GM12878 (cell line): ENCODE results near the gene ZER1. TPM values are rescaled to one million over a fixed set of nuclear protein-coding genes. Genes with fewer than 3 reads are reported as not detected.

Source experiments
- ATF7 ChIP-seq: fragments of 450-650 bp; IDR thresholded peaks from 2 replicates; pipeline ENCODE4 v1.6.1; 2016; ENCODE audit warnings: low read depth, mild to moderate bottlenecking
- CTCF ChIP-seq, 3 experiments: IDR thresholded peaks in 2 of 3; conservative IDR thresholded peaks in 1 of 3; 2 replicates each; pipeline ENCODE4 v1.5.1; 2011; ENCODE audit warnings: low read depth in 3 of 3, low read length in 3 of 3, mild to moderate bottlenecking in 3 of 3, control low read depth in 2 of 3, moderate library complexity in 2 of 3, inconsistent platforms in 1 of 3, mixed read lengths in 1 of 3; ENCODE audit not compliant: control insufficient read depth in 2 of 3, insufficient read depth in 1 of 3; ENCODE audit errors: extremely low read depth in 1 of 3
- DPF2 ChIP-seq: fragments of 450-650 bp; IDR thresholded peaks from 2 replicates; pipeline ENCODE4 v1.6.1; 2017; ENCODE audit warnings: mild to moderate bottlenecking
- HCFC1 ChIP-seq: fragments of 150-350 bp; IDR thresholded peaks from 2 replicates; pipeline ENCODE4 v1.6.1; 2014; ENCODE audit warnings: low read length
- HDAC6 ChIP-seq: fragments of 200-600 bp; sonication (generic); IDR thresholded peaks from one replicate; pipeline ENCODE4 v1.8.0; 2017; ENCODE audit warnings: antibody characterized with exemption; ENCODE audit not compliant: unreplicated experiment
- MEF2B ChIP-seq: fragments of 450-650 bp; IDR thresholded peaks from 2 replicates; pipeline ENCODE4 v1.6.1; 2018; ENCODE audit warnings: mild to moderate bottlenecking, moderate library complexity; ENCODE audit not compliant: partially characterized antibody, poor library complexity, severe bottlenecking
- MYC ChIP-seq: IDR thresholded peaks from 2 replicates; pipeline ENCODE4 v1.6.1; 2011; ENCODE audit warnings: mild to moderate bottlenecking, low read length, moderate library complexity, inconsistent platforms; ENCODE audit not compliant: insufficient read depth, insufficient replicate concordance, insufficient read length, severe bottlenecking
- NKRF ChIP-seq: fragments of 450-650 bp; conservative IDR thresholded peaks from 2 replicates; pipeline ENCODE4 v1.6.1; 2017; ENCODE audit warnings: mild to moderate bottlenecking, moderate library complexity
- NR2F1 ChIP-seq: fragments of 450-650 bp; conservative IDR thresholded peaks from 2 replicates; pipeline ENCODE4 v1.6.1; 2017; ENCODE audit warnings: mild to moderate bottlenecking
- SREBF1 ChIP-seq: IDR thresholded peaks from 2 replicates; pipeline ENCODE4 v1.6.1; 2012; ENCODE audit warnings: mild to moderate bottlenecking, low read length
- SRF ChIP-seq, 2 experiments: IDR thresholded peaks; 2 replicates each; pipeline ENCODE4 v1.6.1; 2011; ENCODE audit warnings: low read depth in 2 of 2, low read length in 2 of 2, mild to moderate bottlenecking in 1 of 2, moderate library complexity in 1 of 2
- SUPT20H ChIP-seq: IDR thresholded peaks from 2 replicates; pipeline ENCODE4 v1.6.1; 2011; ENCODE audit warnings: low read depth, mild to moderate bottlenecking, low read length, moderate library complexity, borderline replicate concordance; ENCODE audit not compliant: control insufficient read depth
- TAF1 ChIP-seq: IDR thresholded peaks from 2 replicates; pipeline ENCODE4 v1.6.1; 2011; ENCODE audit warnings: mild to moderate bottlenecking, low read depth, low read length, borderline replicate concordance
- TBL1XR1 ChIP-seq: IDR thresholded peaks from 2 replicates; pipeline ENCODE4 v1.6.1; 2012; ENCODE audit warnings: low read depth, low read length, improper control_type of control experiment
- USF2 ChIP-seq: IDR thresholded peaks from 2 replicates; pipeline ENCODE4 v1.6.1; 2011; ENCODE audit warnings: low read depth, low read length, improper control_type of control experiment, borderline replicate concordance
- YBX1 ChIP-seq: fragments of 450-650 bp; IDR thresholded peaks from 2 replicates; pipeline ENCODE4 v1.6.1; 2016; ENCODE audit warnings: antibody characterized with exemption
- ZBED1 ChIP-seq: IDR thresholded peaks from 2 replicates; pipeline ENCODE4 v1.6.1; 2016; ENCODE audit warnings: borderline replicate concordance
- ZBTB11 ChIP-seq: fragments of 450-650 bp; formaldehyde crosslinking; IDR thresholded peaks from 2 replicates; pipeline ENCODE4 v1.5.0; 2022; ENCODE audit warnings: mild to moderate bottlenecking, missing genetic modification characterization
- ZBTB33 ChIP-seq: fragments of 450-650 bp; IDR thresholded peaks from 2 replicates; pipeline ENCODE4 v1.6.1; 2017; ENCODE audit warnings: mild to moderate bottlenecking
- polyA plus RNA-seq, 11 experiments: library from polyadenylated mRNA; depleted of rRNA in 4 of 11; unstranded in 6 of 11; stranded (reverse) in 5 of 11; fragments of >200 nt; fragmentation: Nextera tagmentation in 4 of 11; fragmentation: Illumina TruSeq in 1 of 11; extraction: Ambion mirVana in 4 of 11; extraction: Trizol in 1 of 11; gene quantifications; 1 replicate in 1 of 11; 2 replicates in 10 of 11; pipeline versions ENCODE4 v1.2.1 to v1.2.3, GENCODE V29; 2011 to 2016; ENCODE audit warnings: inconsistent platforms in 2 of 11, missing spikeins in 2 of 11, low read depth in 1 of 11
- total RNA-seq, 4 experiments: library from RNA; depleted of rRNA in 3 of 4; stranded (reverse); fragments of >200 nt in 3 of 4; fragmentation: Illumina TruSeq in 1 of 4; extraction: Trizol in 1 of 4; gene quantifications; 2 replicates each; pipeline versions ENCODE4 v1.2.1 to v1.2.3, GENCODE V29; 2013 to 2021

Gene ZER1
- total and polyA plus RNA-seq, 10 of the 15 experiments (the other 5 are each of a cell fraction or from before 2014, with no cell fraction given) = 0.32 to 16.9 (median 7.9) TPM

- TF ChIP-seq ZBTB11 (CRISPR knock-in tag) = no peak
- TF ChIP-seq DPF2 = peak; percentile 78
- TF ChIP-seq NKRF = peak; percentile 65
- no peak for TF ChIP-seq MEF2B
- peak; percentile 32; the same call in 1 of the 2 replicates for TF ChIP-seq HCFC1
- no peak for TF ChIP-seq YBX1
- TF ChIP-seq ZBED1 = no peak
- TF ChIP-seq SREBF1 = no peak
- no peak for TF ChIP-seq HDAC6
- peak; percentile 52; the same call in 1 of the 2 replicates for TF ChIP-seq TAF1
- TF ChIP-seq TBL1XR1 = no peak
- TF ChIP-seq ATF7 = no peak
- TF ChIP-seq USF2 = no peak; the same call in 1 of the 2 replicates
- no peak for TF ChIP-seq SUPT20H
- TF ChIP-seq MYC = peak; percentile 42
- TF ChIP-seq CTCF (IDR thresholded peaks at IDR 0.05 in 2 of 3, conservative IDR thresholded peaks at IDR 0.05 in 1 of 3; ENCODE audit: control insufficient read depth in 2 of 3, extremely low read depth in 1 of 3, insufficient read depth in 1 of 3, low read depth in 3 of 3, low read length in 3 of 3) = no peak
- TF ChIP-seq ZBTB33 = peak; percentile 94; the same call in 1 of the 2 replicates
- peak; percentile 53 for TF ChIP-seq NR2F1
- peak in 1 of 2 experiments; percentile 5; a peak in 1 of 4 replicates for TF ChIP-seq SRF (IDR thresholded peaks at IDR 0.05; ENCODE audit: low read depth in 2 of 2, low read length in 2 of 2)
These were observed 83.0 kb downstream of the ZER1 start, which contains the start of gene SET (continued) for GRCh38 chr9:128688501-128689292.
